ENCODE results near the gene DDX24. TPM values are rescaled to one million over a fixed set of nuclear protein-coding genes. Genes with fewer than 3 reads are reported as not detected.
"Not testable (repeated sequence)": the region's sequence is repeated elsewhere in the genome, so short reads cannot be mapped to it uniquely, and the experiment has no call there.

Gene DDX24
- total RNA-seq, 1 experiment from 2014 or later = 190 TPM

- Mint-ChIP-seq H3K4me1 (ENCODE audit: low read depth, unreplicated experiment) (peaks cover 26% of the 10 kb centered on the region), H3K9me3 (ENCODE audit: low read depth, unreplicated experiment) (peaks cover 6% of the 10 kb centered on the region), H3K36me3 (ENCODE audit: insufficient read depth, unreplicated experiment) (peaks cover 40% of the 10 kb centered on the region), H3K4me3 (ENCODE audit: low read depth, unreplicated experiment) (no peak overlapping the region), H3K27ac (ENCODE audit: unreplicated experiment) (no peak overlapping the region), H3K27me3 (ENCODE audit: unreplicated experiment) (no peaks in the 10 kb centered on the region)
- no peak for DNase-seq
- BruUV-seq (replicated peaks) = no TSS peak
- intact Hi-C loops (cut with micrococcal nuclease; ENCODE audit: unreplicated experiment) = no loop called here
- no peak for TF ChIP-seq CTCF (IDR thresholded peaks at IDR 0.05; ENCODE audit: unreplicated experiment)
- CTCF ChIA-PET = no interaction called here
Observed at GRCh38 chr14:94075008-94075407, 6.0 kb downstream of the DDX24 start.

GRCh38 chr14:94074534-94074933, 6.5 kb downstream of the DDX24 start:
- intact Hi-C loops (cut with micrococcal nuclease; ENCODE audit: unreplicated experiment) = no loop called here
- BruUV-seq (replicated peaks) = no TSS peak
- peaks cover 22% of the 10 kb centered on the region for H3K4me1 Mint-ChIP-seq (ENCODE audit: low read depth, unreplicated experiment)
- peaks cover 35% of the 10 kb centered on the region for H3K36me3 Mint-ChIP-seq (ENCODE audit: insufficient read depth, unreplicated experiment)
- H3K27me3 Mint-ChIP-seq (ENCODE audit: unreplicated experiment) = no peaks in the 10 kb centered on the region
- H3K4me3 Mint-ChIP-seq (ENCODE audit: low read depth, unreplicated experiment) = no peak overlapping the region
- no peak overlapping the region for H3K27ac Mint-ChIP-seq (ENCODE audit: unreplicated experiment)
- no peak for DNase-seq
- H3K9me3 Mint-ChIP-seq (ENCODE audit: low read depth, unreplicated experiment) = peaks cover 6% of the 10 kb centered on the region
- no peak for TF ChIP-seq CTCF (IDR thresholded peaks at IDR 0.05; ENCODE audit: unreplicated experiment)
- CTCF ChIA-PET = no interaction called here

GRCh38 chr14:94072076-94072475, 8.9 kb downstream of the DDX24 start:
- peak overlapping the region; percentile 52 for H3K27ac Mint-ChIP-seq (ENCODE audit: unreplicated experiment)
- CTCF ChIA-PET; DNase-seq; intact Hi-C loops (cut with micrococcal nuclease; ENCODE audit: unreplicated experiment); H3K4me3 Mint-ChIP-seq (ENCODE audit: low read depth, unreplicated experiment); BruUV-seq (replicated peaks); H3K27me3 Mint-ChIP-seq (ENCODE audit: unreplicated experiment): not testable (repeated sequence)
- H3K36me3 Mint-ChIP-seq (ENCODE audit: insufficient read depth, unreplicated experiment) = peaks cover 27% of the 10 kb centered on the region
- peaks cover 11% of the 10 kb centered on the region for H3K4me1 Mint-ChIP-seq (ENCODE audit: low read depth, unreplicated experiment)
- peaks cover 20% of the 10 kb centered on the region for H3K9me3 Mint-ChIP-seq (ENCODE audit: low read depth, unreplicated experiment)

GRCh38 chr14:94066089-94066676, 14.8 kb downstream of the DDX24 start:
- no peak for TF ChIP-seq CTCF (IDR thresholded peaks at IDR 0.05; ENCODE audit: unreplicated experiment)
- DNase-seq = peak; percentile 59
- Mint-ChIP-seq H3K36me3 (ENCODE audit: insufficient read depth, unreplicated experiment) (peaks cover 38% of the 10 kb centered on the region), H3K9me3 (ENCODE audit: low read depth, unreplicated experiment) (peaks cover 17% of the 10 kb centered on the region), H3K27me3 (ENCODE audit: unreplicated experiment) (no peaks in the 10 kb centered on the region), H3K4me1 (ENCODE audit: low read depth, unreplicated experiment) (peaks cover 46% of the 10 kb centered on the region), H3K4me3 (ENCODE audit: low read depth, unreplicated experiment) (peak overlapping the region; percentile 46), H3K27ac (ENCODE audit: unreplicated experiment) (peak overlapping the region; percentile 60)
- CTCF ChIA-PET = interaction anchor here (0.6 to 1.8 kb wide), 5 partner anchors 9 to 71 kb away, joined by 3 to 8 read pairs (median 4); no protein-coding TSS in a partner anchor
- intact Hi-C loops (cut with micrococcal nuclease; ENCODE audit: unreplicated experiment) = loop anchor here (5.0 kb wide), 1 partner anchor 56 kb away; no protein-coding TSS in a partner anchor
- no TSS peak for BruUV-seq (replicated peaks)

GRCh38 chr14:94062344-94062940, 18.6 kb downstream of the DDX24 start:
- H3K27me3 Mint-ChIP-seq (ENCODE audit: unreplicated experiment) = no peaks in the 10 kb centered on the region
- peaks cover 43% of the 10 kb centered on the region for H3K36me3 Mint-ChIP-seq (ENCODE audit: insufficient read depth, unreplicated experiment)
- DNase-seq = no peak
- peaks cover 4% of the 10 kb centered on the region for H3K9me3 Mint-ChIP-seq (ENCODE audit: low read depth, unreplicated experiment)
- BruUV-seq (replicated peaks) = no TSS peak
- intact Hi-C loops (cut with micrococcal nuclease; ENCODE audit: unreplicated experiment) = no loop called here
- peaks cover 39% of the 10 kb centered on the region for H3K4me1 Mint-ChIP-seq (ENCODE audit: low read depth, unreplicated experiment)
- no peak overlapping the region for H3K27ac Mint-ChIP-seq (ENCODE audit: unreplicated experiment)
- CTCF ChIA-PET = no interaction called here
- no peak overlapping the region for H3K4me3 Mint-ChIP-seq (ENCODE audit: low read depth, unreplicated experiment)
- TF ChIP-seq CTCF (IDR thresholded peaks at IDR 0.05; ENCODE audit: unreplicated experiment) = no peak

Measured in Calu3 (cell line).